ENCODE data around the gene TPRN. TPM values are rescaled to one million over a fixed set of nuclear protein-coding genes. Genes with fewer than 3 reads are reported as not detected.
A peak's percentile ranks its signal among the peaks of the same experiment; 100 is the strongest.

The TPRN gene
- total and polyA plus RNA-seq, 9 of the 15 experiments (the other 6 are each of a cell fraction or from before 2014, with no cell fraction given) = 0.31 to 31.9 (median 4.4) TPM

GRCh38 chr9:137240841-137241489 is 40.4 kb upstream of the TPRN start, which contains the start of gene TUBB4B (continued):
- TF ChIP-seq ARID3A (IDR thresholded peaks at IDR 0.05; ENCODE audit: borderline replicate concordance, low read depth, low read length) (peak; percentile 88; the same call in 1 of the 2 replicates), HDAC1 (IDR thresholded peaks at IDR 0.05) (peak in 1 of 2 experiments; percentile 36; a peak in 2 of 4 replicates), EGR1 (conservative IDR thresholded peaks at IDR 0.05) (peak; percentile 94), KLF13 (tag; IDR thresholded peaks at IDR 0.05; ENCODE audit: borderline replicate concordance, low read depth) (peak; percentile 57; the same call in 1 of the 2 replicates), RBM39 (optimal IDR thresholded peaks at IDR 0.05; ENCODE audit: low read depth, low read length) (peak; percentile 95), HMG20B (CRISPR knock-in tag; IDR thresholded peaks at IDR 0.05) (no peak), POLR2B (IDR thresholded peaks at IDR 0.05; ENCODE audit: low read depth, partially characterized antibody) (peak; percentile 100), C11orf30 (IDR thresholded peaks at IDR 0.05; ENCODE audit: low read depth) (no peak), ETS1 (conservative IDR thresholded peaks at IDR 0.05; ENCODE audit: control insufficient read depth, low read depth, low read length) (peak; percentile 63), SRF (CRISPR knock-in tag; IDR thresholded peaks at IDR 0.05) (peak; percentile 25 to 64; a peak in 1 of 4 replicates), RBM22 (IDR thresholded peaks at IDR 0.05; ENCODE audit: low read depth, low read length, poor library complexity, severe bottlenecking) (peak; percentile 94), ZFP36 (IDR thresholded peaks at IDR 0.05; ENCODE audit: low read depth, low read length, partially characterized antibody) (peak; percentile 6), CGGBP1 (CRISPR knock-in tag; IDR thresholded peaks at IDR 0.05) (peak; percentile 97), SUPT5H (IDR thresholded peaks at IDR 0.05) (peak; percentile 100), ZMIZ1 (IDR thresholded peaks at IDR 0.05; ENCODE audit: low read depth in 2 of 2, low read length in 2 of 2) (peak in 1 of 2 experiments; percentile 94; a peak in 2 of 4 replicates), CHCHD3 (CRISPR knock-in tag; IDR thresholded peaks at IDR 0.05) (0 out of 2 replicates have a peak, but pooled peaks have one; percentile 74), CCNT2 (IDR thresholded peaks at IDR 0.05; ENCODE audit: borderline replicate concordance, extremely low read depth, insufficient read length, low read depth, low read length) (peak; percentile 69), CTBP1 (IDR thresholded peaks at IDR 0.05; ENCODE audit: borderline replicate concordance) (peak; percentile 95)
